ENCODE measurements around the gene MPHOSPH9.

DNA sequence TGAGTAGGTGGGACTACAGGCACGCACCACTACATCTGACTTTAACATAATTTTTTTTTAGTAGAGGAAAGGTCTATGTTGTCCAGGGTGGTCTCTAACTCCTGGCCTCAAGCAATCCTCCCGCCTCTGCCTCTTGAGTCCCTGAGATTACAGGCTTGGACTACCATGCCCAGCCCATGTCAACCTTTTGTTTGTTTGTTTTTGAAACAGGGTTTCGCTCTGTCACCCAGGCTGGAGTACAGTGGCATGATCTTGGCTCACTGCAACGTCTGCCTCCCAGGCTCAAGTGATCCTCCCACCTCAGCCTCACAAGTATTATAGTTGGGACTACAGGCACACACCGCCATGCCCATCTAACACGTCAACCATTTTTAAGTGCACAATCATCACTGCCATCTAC, 111.3 kb downstream of the MPHOSPH9 start:
- TF ChIP-seq, protein P1, sequence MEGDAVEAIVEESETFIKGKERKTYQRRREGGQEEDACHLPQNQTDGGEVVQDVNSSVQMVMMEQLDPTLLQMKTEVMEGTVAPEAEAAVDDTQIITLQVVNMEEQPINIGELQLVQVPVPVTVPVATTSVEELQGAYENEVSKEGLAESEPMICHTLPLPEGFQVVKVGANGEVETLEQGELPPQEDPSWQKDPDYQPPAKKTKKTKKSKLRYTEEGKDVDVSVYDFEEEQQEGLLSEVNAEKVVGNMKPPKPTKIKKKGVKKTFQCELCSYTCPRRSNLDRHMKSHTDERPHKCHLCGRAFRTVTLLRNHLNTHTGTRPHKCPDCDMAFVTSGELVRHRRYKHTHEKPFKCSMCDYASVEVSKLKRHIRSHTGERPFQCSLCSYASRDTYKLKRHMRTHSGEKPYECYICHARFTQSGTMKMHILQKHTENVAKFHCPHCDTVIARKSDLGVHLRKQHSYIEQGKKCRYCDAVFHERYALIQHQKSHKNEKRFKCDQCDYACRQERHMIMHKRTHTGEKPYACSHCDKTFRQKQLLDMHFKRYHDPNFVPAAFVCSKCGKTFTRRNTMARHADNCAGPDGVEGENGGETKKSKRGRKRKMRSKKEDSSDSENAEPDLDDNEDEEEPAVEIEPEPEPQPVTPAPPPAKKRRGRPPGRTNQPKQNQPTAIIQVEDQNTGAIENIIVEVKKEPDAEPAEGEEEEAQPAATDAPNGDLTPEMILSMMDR (IDR thresholded peaks at IDR 0.05) = no peak
- TF ChIP-seq TCF7L2 (IDR thresholded peaks at IDR 0.05; ENCODE audit: low read depth, low read length) = no peak
- no peak for TF ChIP-seq POLR2AphosphoS5 (IDR thresholded peaks at IDR 0.05; ENCODE audit: low read depth, low read length)
- no peak for TF ChIP-seq REST (IDR thresholded peaks at IDR 0.05; ENCODE audit: insufficient read depth in 1 of 2, low read depth in 2 of 2, low read length in 1 of 2)
